ENCODE measurements around the gene PXYLP1. TPM values are rescaled to one million over a fixed set of nuclear protein-coding genes. Genes with fewer than 3 reads are reported as not detected.

Gene PXYLP1
- total RNA-seq, 1 experiment from 2014 or later = 11.3 TPM

- no TSS peak for BruUV-seq (replicated peaks)
These were observed 4.7 kb downstream of the PXYLP1 start for GRCh38 chr3:141236361-141236760.

GRCh38 chr3:141237701-141238521 lies 6.3 kb downstream of the PXYLP1 start:
- TF ChIP-seq EZH2 (IDR thresholded peaks at IDR 0.05; ENCODE audit: borderline replicate concordance, low read depth, low read length, poor library complexity, severe bottlenecking) = no peak
- TF ChIP-seq CTCF (conservative IDR thresholded peaks at IDR 0.05; ENCODE audit: low read depth, low read length) = no peak
- Histone ChIP-seq H3K27me3 (replicated peaks; ENCODE audit: insufficient read depth, low read depth, low read length, poor library complexity) (no peaks in the 10 kb centered on the region), H3K4me3 (ENCODE audit: low read depth, low read length, poor library complexity, severe bottlenecking) (no peak overlapping the region), H3K27ac (ENCODE audit: low read depth, low read length, poor library complexity, severe bottlenecking) (no peak overlapping the region), H3K4me1 (ENCODE audit: insufficient read depth, low read length, poor library complexity, severe bottlenecking) (peaks cover 20% of the 10 kb centered on the region), H3K9me3 (ENCODE audit: low read depth, low read length, poor library complexity, severe bottlenecking) (no peaks in the 10 kb centered on the region), H3K36me3 (ENCODE audit: insufficient read depth, low read length, poor library complexity, severe bottlenecking) (no peaks in the 10 kb centered on the region)
- ChIA-PET CTCF (no interaction called here), POLR2A (ENCODE audit: low non-redundant PET) (interaction anchor here (0.6 kb wide), 1 partner anchor 30 kb away, joined by 3 read pairs; no protein-coding TSS in a partner anchor)
- no TSS peak for BruUV-seq (replicated peaks)
- DNase-seq (ENCODE audit: low spot score) = no peak
- intact Hi-C loops (cut with micrococcal nuclease; ENCODE audit: unreplicated experiment) = loop anchor here (10.0 kb wide), 1 partner anchor 637 kb away; the partner anchor contains the start of gene ATP1B3

More at GRCh38 chr3:141236361-141236760, 4.7 kb downstream of the PXYLP1 start:
- no peak for DNase-seq (ENCODE audit: low spot score)
- CTCF ChIA-PET = no interaction called here
- Histone ChIP-seq H3K36me3 (ENCODE audit: insufficient read depth, low read length, poor library complexity, severe bottlenecking) (no peaks in the 10 kb centered on the region), H3K27me3 (replicated peaks; ENCODE audit: insufficient read depth, low read depth, low read length, poor library complexity) (no peaks in the 10 kb centered on the region), H3K4me3 (ENCODE audit: low read depth, low read length, poor library complexity, severe bottlenecking) (no peak overlapping the region), H3K27ac (ENCODE audit: low read depth, low read length, poor library complexity, severe bottlenecking) (no peak overlapping the region), H3K9me3 (ENCODE audit: low read depth, low read length, poor library complexity, severe bottlenecking) (no peaks in the 10 kb centered on the region), H3K4me1 (ENCODE audit: insufficient read depth, low read length, poor library complexity, severe bottlenecking) (peaks cover 11% of the 10 kb centered on the region)
- POLR2A ChIA-PET (ENCODE audit: low non-redundant PET) = no interaction called here
- intact Hi-C loops (cut with micrococcal nuclease; ENCODE audit: unreplicated experiment) = loop anchor here (10.0 kb wide), 1 partner anchor 638 kb away; the partner anchor contains the start of gene ATP1B3
- no peak for TF ChIP-seq CTCF (conservative IDR thresholded peaks at IDR 0.05; ENCODE audit: low read depth, low read length)

GRCh38 chr3:141239511-141240281 lies 8.1 kb downstream of the PXYLP1 start:
- ChIA-PET CTCF (no interaction called here), POLR2A (ENCODE audit: low non-redundant PET) (no interaction called here)
- Histone ChIP-seq H3K27ac (ENCODE audit: low read depth, low read length, poor library complexity, severe bottlenecking) (no peak overlapping the region), H3K4me3 (ENCODE audit: low read depth, low read length, poor library complexity, severe bottlenecking) (no peak overlapping the region), H3K36me3 (ENCODE audit: insufficient read depth, low read length, poor library complexity, severe bottlenecking) (no peaks in the 10 kb centered on the region), H3K4me1 (ENCODE audit: insufficient read depth, low read length, poor library complexity, severe bottlenecking) (peaks cover 25% of the 10 kb centered on the region), H3K27me3 (replicated peaks; ENCODE audit: insufficient read depth, low read depth, low read length, poor library complexity) (no peaks in the 10 kb centered on the region), H3K9me3 (ENCODE audit: low read depth, low read length, poor library complexity, severe bottlenecking) (no peaks in the 10 kb centered on the region)
- TF ChIP-seq EZH2 (IDR thresholded peaks at IDR 0.05; ENCODE audit: borderline replicate concordance, low read depth, low read length, poor library complexity, severe bottlenecking) (no peak), CTCF (conservative IDR thresholded peaks at IDR 0.05; ENCODE audit: low read depth, low read length) (no peak)
- intact Hi-C loops (cut with micrococcal nuclease; ENCODE audit: unreplicated experiment) = loop anchor here (10.0 kb wide), 1 partner anchor 635 kb away; the partner anchor contains the start of gene ATP1B3
- BruUV-seq (replicated peaks) = no TSS peak
- DNase-seq (ENCODE audit: low spot score) = no peak

Data from A673 (cell line).